Activated CD8-positive, alpha-beta memory T cell treated with anti-CD3 and anti-CD28 coated beads for 36 hours (primary cell): ENCODE data around the gene POC1A. TPM values are rescaled to one million over a fixed set of nuclear protein-coding genes. Genes with fewer than 3 reads are reported as not detected.
"Not testable (repeated sequence)": the region's sequence is repeated elsewhere in the genome, so short reads cannot be mapped to it uniquely, and the experiment has no call there.

Experiments used
- CTCF ChIA-PET: fragments of 350-600 bp; sonication (Branson Sonifier 250); formaldehyde crosslinking; loops from one replicate; lab custom pipeline; 2021; ENCODE audit warnings: antibody characterized with exemption; lab: Charles Lee
- POLR2A ChIA-PET: fragments of 350-600 bp; sonication (Branson Sonifier 250); formaldehyde crosslinking; loops from one replicate; lab custom pipeline; 2021; ENCODE audit warnings: antibody characterized with exemption; lab: Charles Lee
- total RNA-seq, 2 experiments: library from RNA; stranded (reverse); gene quantifications; one replicate each; pipeline ENCODE4 v1.2.3, GENCODE V29; 2021

POC1A gene
- total RNA-seq, 2 experiments from 2014 or later, result 24.5 to 27.4 TPM

DNA sequence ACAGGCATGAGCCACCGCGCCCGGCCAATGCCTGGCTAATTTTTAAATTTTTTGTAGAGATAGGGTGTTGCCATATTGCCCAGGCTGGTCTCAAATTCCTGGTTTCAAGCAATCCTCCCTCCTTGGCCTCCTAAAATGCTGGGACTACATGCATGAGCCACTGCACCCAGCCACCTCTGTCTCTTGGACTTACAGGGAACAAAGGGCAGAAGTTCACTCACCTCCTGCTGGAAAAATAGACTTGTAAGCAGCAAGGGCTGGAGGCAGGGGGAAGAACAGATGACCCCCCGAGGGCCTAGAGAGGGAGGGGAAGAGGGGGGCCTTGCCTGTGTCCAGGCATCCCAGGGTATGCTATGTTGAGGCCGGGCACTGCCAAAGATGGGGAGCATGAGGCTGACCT, 120.0 kb downstream of the POC1A start:
- POLR2A ChIA-PET, result no interaction called here
- CTCF ChIA-PET, result no interaction called here

DNA sequence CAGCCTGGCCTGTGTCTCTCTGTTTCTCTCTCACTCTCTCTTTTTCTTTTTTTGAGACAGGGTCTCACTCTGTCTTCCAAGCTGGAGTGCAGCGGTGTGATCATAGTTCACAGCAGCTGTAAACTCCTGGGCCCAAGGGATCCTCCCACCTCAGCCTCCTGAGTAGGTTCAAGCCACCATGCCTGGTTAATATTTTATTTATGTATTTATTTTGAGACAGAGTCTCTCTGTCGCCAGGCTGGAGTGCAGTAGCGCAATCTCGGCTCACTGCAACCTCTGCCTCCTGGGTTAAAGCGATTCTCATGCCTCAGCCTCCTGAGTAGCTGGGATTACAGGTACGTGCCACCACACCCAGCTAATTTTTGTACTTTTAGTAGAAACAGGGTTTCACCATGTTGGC, 120.5 kb downstream of the POC1A start:
- POLR2A ChIA-PET, CTCF ChIA-PET: not testable (repeated sequence)

DNA sequence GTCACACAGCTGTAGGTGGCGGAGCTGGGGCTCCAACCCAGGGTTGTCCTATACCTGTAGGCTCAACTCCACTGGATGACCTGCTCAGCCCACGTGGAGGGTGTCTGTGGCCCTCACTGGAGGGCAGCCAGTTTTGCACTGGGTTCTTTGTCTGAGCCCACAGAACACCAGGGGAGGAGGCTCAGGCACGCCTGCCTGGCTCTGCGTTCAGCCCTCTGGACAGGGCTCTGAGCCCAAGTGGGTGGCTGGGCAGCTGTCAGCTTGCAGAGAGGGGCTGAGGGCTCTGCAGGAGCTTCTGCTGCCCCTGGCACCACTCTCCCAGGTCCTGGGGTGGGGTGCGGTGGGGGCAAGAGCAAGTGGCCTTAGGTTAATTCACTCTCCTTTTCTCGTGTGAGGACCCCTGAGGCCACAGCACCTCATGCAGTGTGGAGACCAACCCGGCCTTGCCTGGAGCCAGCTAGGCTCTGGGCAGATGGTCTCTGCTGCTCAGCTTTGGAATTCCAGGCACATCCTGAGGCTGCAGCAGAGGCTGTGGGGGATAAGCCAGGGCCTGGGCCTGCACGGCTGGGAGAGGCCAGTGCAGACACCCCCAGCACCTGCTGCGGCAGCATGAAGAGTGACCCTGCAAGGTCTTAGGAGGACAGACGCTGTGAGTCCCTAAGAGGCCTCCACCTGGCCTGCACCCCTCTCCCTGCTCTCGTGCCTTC, 121.4 kb downstream of the POC1A start:
- ChIA-PET CTCF (no interaction called here), POLR2A (no interaction called here)

DNA sequence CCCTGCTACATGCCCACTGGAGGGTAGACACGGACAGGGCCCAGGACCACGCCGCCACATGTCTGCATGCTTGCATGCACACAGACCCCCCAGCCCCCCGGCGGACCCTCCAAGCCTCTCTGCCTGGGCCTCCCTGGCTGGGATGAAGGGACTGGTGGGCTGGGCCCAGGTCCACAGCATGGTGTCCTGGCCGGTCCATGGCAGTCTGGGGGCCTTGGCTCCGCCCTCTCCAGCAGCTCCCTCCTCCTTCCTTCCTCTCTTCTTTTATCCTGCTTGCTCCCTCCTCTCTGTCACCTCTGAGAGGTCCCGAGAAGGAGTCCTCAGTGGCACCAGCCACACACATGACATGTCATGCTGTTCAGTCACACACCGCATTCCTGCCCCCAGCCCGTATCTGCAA, 122.3 kb downstream of the POC1A start:
- ChIA-PET POLR2A (no interaction called here), CTCF (no interaction called here)

DNA sequence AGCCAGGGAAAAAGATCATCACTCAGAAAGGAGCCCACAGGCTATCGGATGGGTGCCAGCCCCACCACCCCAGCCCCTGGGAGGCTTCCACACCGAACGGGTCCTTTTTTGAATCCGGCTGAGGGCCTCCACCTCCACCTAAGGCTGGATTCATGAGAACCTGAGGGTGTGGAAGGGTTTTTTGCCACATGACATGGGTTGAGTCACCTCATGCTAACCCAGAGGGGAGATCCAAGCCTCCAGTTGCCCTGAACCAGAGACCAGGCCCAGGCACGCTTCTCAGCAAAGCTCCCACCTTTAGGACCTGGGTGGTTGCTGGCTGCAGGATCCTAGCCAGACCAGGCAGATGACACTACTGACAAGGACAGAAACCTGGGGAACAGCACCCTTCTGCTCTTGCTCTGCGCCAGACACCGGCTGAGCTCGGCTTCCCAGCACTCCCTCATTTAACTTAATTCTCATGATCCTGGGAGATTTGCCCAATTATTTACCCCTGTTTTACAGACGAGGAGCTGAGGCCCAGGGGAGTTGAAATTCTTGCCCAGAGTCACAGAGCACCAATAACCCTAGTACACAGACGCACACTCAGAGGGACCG, 123.4 kb downstream of the POC1A start:
- ChIA-PET CTCF (no interaction called here), POLR2A (no interaction called here)

DNA sequence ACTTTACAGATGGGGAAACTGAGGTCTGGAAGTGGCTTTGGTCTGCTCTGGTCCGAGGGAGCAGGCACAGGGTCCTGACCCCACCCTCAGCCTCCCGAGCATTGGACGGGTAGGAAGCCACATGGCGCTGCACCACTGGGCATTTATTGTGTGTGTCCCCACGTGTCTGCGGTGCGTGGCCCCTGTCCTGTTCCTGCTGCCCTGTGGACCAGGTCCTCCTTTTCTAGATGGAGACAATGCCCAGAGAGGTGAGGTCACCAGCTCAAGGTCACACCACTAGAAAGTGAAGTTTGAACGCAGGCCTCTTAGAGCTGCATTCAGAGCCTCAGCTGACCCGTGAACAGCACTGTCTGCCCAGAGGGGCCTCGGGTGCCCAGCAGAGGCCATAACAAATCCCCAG, 124.7 kb downstream of the POC1A start:
- POLR2A ChIA-PET, result no interaction called here

DNA sequence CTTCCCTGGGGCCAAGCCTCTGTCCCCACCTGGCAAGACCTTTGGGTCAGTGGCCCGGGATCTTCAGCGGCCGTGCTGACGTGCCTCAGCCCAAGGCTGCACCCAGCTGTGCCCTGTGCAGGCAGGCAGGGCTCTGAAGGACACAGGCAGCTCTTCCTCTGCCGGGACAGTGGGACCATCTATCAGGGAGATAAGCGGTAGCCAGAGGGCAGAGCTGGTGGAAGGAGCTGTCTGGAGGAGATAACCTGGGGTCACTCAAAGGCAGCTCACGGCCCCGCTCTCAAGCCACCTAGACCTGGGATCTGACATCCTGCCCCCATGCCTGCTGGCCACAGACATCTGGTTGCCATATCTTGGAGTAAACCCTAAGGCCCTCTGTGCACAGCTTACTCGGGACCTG, 125.2 kb downstream of the POC1A start:
- CTCF ChIA-PET, result no interaction called here

More for the DNA sequence above, 124.7 kb downstream of the POC1A start:
- CTCF ChIA-PET, result interaction anchor here (0.6 kb wide), 1 partner anchor 395 kb away, joined by 3 read pairs; no protein-coding TSS in a partner anchor

DNA sequence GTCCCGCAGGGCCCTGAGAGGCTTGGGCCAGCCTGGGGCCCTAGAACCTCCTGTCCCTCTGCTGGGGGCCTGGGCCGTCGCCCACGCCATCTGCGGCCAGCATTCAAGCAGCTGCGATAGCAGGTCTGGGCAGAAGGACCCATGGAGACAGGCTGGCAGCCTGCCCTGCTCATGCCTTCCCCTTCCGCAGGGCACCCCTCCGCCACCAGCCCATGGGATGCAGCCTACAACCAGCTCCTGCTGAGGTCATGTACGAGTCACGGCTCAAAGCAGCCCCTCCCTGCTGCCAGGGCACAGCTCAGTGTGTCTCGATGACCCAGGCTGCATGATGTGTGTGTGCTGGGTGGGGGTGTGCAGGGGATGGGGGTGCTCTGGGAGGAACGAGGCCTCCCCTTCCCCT, 125.7 kb downstream of the POC1A start:
- CTCF ChIA-PET, result interaction anchor here (0.9 kb wide), 1 partner anchor 116 kb away, joined by 3 read pairs; no protein-coding TSS in a partner anchor
- POLR2A ChIA-PET, result no interaction called here

More for the DNA sequence above, 125.2 kb downstream of the POC1A start:
- POLR2A ChIA-PET, result no interaction called here

DNA sequence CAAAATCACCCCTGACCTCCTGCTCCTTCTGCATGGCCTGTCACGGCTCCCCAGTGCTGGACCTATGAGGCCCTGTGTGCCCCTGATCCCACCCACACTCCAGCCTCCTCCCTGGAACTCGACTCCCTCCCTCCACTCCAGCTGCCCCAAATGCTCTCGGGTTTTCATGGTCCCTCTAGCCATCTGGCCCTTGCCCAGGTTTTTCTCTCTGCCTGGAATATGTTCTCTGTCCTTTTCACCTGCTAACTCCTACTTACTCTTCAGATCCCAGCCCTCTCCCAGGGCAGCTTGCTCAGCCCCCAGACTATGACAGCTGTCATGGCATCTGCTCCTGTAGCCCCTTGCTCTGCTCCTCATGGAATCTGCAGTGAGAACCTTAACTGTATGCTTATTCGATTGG, 128.2 kb downstream of the POC1A start:
- POLR2A ChIA-PET, result no interaction called here
- CTCF ChIA-PET, result no interaction called here

DNA sequence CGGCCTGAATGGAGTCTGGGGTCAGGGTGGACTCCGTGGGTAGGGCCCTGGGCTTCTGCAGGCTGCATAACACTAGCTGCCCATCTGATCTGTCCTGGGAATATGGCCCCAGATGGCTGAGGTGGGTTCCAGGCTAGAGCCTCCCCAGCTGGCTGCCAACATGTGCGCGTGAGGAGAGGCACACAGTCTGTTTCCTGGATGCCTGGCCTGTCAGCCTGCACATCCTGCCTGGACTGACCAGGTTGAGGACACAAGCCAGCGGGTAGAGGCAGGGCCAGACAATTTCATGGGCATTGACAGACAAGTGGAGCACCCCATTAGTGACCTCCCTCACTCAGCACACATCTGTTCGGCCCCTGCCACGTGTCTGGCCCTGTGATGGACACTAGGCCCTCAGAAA, 128.8 kb downstream of the POC1A start:
- ChIA-PET CTCF (no interaction called here), POLR2A (no interaction called here)

Other genes with a start within 250 kb of the POC1A start
- 10 to 100 TPM; 82.4 to 83.9 TPM for gene RRP9, start 212.5 kb downstream of the POC1A start, total RNA-seq
- gene PARP3, start 212.1 kb downstream of the POC1A start, total RNA-seq, result 10 to 100 TPM in 1 of 2 experiments, 1 to 10 TPM in 1; 9.7 to 12.2 TPM
- not detected for gene GPR62, start 199.0 kb downstream of the POC1A start, total RNA-seq
- gene PCBP4, start 187.0 kb downstream of the POC1A start, total RNA-seq, result 10 to 100 TPM; 10.4 to 10.9 TPM
- gene ABHD14B, start 180.4 kb downstream of the POC1A start, total RNA-seq, result 10 to 100 TPM; 57.2 to 59.0 TPM
- gene ABHD14A, start 179.4 kb downstream of the POC1A start, total RNA-seq, result 10 to 100 TPM; 14.4 to 14.5 TPM
- gene ACY1, start 170.9 kb downstream of the POC1A start, total RNA-seq, result 10 to 100 TPM; 57.0 to 63.9 TPM
- gene RPL29, start 158.5 kb downstream of the POC1A start, total RNA-seq, result 1,000 to 10,000 TPM; 1,417 to 1,432 TPM
- gene DUSP7, start 97.9 kb downstream of the POC1A start, total RNA-seq, result 10 to 100 TPM; 26.5 to 26.8 TPM
- 10 to 100 TPM; 71.7 to 73.8 TPM for gene ALAS1, start 43.7 kb upstream of the POC1A start, total RNA-seq
- under 1 TPM; 0.23 to 0.50 TPM for gene TLR9, start 71.2 kb upstream of the POC1A start, total RNA-seq
- 100 to 1,000 TPM; 117 to 123 TPM for gene TWF2, start 84.7 kb upstream of the POC1A start, total RNA-seq
- 10 to 100 TPM; 70.2 to 75.3 TPM for gene PPM1M, start 91.3 kb upstream of the POC1A start, total RNA-seq
- 100 to 1,000 TPM; 123 to 124 TPM for gene WDR82, start 124.2 kb upstream of the POC1A start, total RNA-seq
- 10 to 100 TPM; 18.5 to 19.7 TPM for gene GLYCTK, start 133.4 kb upstream of the POC1A start, total RNA-seq
- gene DNAH1, start 161.9 kb upstream of the POC1A start, total RNA-seq, result 1 to 10 TPM; 4.4 to 4.5 TPM